Stimulated activated CD8-positive, alpha-beta memory T cell treated with anti-CD3 and anti-CD28 coated beads, Interleukin-15, amount 100 ng/mL, for 24 hours (primary cell): Measurements from ENCODE around the gene NKAIN1.
"Not testable (repeated sequence)": the region's sequence is repeated elsewhere in the genome, so short reads cannot be mapped to it uniquely, and the experiment has no call there.

Experiments used
- DNase-seq: peaks from one replicate; pipeline ENCODE4 v3.0.0-alpha.2; 2020; ENCODE audit warnings: low read depth

NKAIN1 gene

GRCh38 chr1:31195267-31195666 is 44.4 kb downstream of the NKAIN1 start:
- not testable (repeated sequence) for DNase-seq

GRCh38 chr1:31193729-31194128 is 46.0 kb downstream of the NKAIN1 start:
- DNase-seq = no peak

DNA sequence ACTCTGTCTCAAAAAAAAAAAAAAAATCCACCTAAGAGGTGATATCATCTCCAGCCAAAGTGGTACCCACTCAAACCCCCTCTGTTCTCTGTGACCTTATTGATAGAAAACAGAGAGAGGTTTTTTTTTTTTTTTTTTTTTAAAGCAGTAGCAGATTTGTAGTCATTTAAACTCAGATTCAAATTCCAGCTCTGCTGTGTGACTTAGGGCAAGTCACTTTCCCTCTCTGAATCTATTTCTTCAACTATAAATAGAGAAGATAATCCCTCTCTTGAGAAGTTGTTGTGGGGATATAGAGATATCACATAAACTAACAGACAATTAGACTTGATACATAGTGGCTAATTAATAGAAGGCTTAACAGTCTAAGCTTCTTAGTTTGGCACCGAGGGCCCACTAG is 48.4 kb downstream of the NKAIN1 start:
- DNase-seq = no peak

DNA sequence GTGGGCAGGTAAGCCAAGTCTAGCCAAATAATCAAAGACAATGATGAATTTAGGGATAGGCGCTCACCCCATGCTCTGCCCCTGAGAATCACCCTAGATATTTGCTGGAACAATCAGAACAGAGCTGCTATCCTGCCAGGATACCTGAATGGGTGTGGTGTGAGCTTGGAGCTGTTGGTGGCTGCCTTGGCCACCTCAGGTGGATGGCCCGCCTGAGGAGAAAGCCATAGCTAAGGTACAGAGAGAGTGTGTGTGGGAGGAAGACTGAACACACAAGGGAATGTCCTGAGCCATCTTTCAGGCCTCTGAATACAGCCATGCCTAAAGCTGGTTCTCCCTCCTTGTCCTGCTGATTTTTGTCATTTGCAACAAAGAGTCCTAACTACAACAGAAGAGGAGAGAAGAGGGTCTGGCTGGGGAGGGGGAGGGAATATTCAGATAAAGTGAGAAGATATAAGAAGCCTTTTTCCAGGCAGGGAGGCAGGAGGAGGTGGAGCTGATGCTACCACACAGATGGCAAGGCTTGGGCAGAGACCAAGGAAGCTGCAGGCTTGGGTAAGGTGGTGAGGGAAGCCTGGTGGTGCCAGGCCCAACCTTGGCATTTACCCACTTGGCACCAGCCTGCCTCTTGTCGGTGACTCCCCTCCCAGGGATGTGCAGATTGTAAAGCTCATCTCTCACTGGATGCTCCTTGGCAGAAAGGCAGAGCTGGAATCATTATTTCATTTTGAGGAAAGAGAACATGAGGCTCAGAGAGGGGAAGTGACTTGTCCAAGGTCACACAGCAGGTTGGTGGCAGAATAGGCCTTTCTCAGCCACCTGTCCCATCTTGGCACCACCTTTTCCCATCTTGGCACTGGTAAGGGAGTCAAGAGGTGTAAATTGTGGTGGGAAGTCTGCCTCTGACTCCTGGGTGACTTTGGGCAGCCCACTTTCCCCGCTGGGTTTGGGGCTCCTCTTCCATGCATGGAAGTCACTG is 49.7 kb downstream of the NKAIN1 start:
- no peak for DNase-seq

DNA sequence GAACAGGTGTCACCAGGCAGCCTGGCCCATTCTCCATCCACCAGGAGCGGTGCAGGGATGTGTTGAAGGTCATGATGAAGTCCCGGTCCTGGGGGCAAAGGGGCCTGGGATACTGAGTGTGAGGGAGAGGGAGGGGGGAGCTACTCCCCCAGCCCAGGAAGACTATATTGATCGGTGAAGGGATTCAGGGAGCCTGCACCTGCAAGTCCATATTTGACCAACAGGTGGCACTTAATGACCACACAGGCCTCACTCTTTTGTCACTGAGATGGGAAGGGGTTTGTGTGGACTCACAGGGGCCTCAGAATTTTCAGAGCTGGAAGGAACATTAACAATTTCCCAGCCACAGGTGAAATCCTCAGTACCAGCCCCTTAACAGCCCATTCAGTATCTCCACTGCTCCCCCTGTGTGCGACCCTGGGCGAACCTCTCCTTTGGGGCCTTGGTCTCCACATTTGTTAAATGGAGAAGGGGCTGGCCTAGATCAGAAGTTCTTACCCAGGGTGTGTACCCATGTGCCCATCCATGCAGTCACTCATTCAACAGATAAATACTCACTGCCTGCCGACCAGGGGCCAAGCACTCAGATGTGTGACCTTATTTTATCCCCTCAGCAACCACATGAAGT is 55.6 kb downstream of the NKAIN1 start:
- DNase-seq = no peak

DNA sequence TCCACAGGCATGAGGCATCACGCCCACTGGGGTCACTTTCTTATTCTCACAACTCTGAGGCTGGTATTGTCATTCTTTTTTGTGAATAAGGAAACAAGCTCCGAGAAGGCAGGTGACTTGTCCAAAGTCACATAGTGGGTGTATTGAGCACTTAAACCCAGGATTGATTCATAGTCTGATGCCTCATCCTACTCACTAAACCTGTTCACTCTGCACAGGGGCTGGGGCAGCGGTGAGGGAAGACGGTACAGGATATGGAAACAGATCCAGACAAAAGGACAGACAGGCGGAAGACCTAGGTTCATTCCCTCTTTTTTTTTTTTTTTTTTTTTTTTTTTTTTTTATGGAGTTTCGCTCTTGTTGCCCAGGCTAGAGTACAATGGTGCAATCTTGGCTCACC is 56.6 kb downstream of the NKAIN1 start:
- no peak for DNase-seq

GRCh38 chr1:31182352-31182751 is 57.3 kb downstream of the NKAIN1 start:
- peak; percentile 26 for DNase-seq

DNA sequence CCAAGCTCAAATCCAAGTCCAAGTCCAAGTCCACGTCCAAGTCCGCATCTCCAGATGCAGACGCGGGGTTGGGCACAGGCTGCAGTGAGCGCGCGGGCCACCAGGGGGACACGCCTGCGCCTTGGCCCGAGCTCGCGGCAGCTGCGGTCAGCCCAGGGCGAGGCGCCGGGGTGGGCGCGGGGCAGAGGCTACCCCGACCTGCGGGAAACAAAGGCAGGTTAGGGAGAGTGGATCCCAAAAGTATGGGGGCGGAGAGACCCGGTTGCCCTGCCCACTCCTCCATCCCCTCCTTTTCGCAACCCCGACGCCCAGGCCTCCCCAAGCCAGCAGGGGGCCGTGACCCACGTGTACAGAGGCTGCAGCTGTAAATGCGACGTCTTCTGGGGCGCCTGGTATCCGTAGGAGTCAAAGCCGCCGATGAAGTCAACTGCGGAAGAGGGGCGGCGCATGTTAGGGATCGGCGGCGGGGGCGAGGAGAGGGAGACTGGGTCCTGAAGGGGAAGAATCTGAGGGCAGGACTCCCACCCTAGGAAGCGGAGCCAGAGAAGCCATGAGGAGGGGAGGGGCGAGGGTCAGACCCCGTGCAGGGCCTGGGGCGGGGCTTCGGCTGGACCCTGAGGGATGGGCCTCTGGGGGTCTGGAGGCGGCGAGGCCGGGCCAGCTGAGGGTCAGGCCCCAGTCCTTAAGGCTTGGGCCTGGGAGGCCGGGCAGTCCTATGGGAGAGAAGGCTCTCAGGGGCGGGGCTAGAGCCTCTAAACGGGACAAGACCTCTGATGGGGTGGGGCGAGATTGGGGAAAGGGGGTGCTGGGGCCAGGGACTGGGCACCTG is 58.0 kb downstream of the NKAIN1 start:
- DNase-seq = peak; percentile 14

DNA sequence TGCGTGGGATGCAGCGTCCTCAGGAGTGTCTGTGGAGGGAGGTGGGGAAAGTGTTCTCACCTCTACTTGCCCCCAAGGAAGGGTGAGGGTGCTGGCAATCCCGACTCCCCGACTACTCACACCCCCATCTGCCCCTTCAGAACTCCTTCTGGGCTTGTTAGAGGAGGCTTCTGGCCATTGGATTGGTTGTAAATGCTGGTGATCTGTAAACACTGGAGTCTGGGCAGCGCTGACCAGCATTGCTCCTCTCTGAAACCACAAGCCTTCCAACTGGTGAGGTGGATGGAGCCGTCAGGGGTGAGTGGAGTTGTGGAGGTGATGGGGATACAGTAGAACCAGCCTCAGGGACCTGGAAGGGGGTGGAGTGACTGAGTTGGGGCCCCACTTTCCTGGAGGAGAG is 59.3 kb downstream of the NKAIN1 start:
- no peak for DNase-seq

- DNase-seq = not testable (repeated sequence)
Observed at GRCh38 chr1:31176291-31176690, 63.4 kb downstream of the NKAIN1 start.

GRCh38 chr1:31170486-31170735 is 69.3 kb downstream of the NKAIN1 start:
- no peak for DNase-seq

DNA sequence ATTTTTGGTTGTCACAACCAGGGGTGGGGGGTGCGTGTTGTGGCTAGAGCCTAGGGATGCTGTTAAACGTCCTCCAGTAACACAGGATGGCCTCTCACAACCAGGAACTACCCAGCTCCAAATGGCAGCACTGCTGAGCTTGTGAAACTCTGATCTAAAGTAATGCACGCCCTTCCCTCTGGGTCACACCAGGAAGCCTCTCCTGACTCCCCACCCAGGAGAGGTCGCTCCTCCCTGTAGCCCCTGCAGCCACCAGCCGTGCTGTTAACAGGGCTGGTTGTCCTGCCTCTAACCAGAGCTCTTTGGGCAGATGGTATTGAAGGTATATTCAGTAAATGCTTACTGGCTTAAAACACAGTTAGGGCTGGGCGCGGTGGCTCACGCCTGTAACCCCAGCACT is 73.2 kb downstream of the NKAIN1 start:
- no peak for DNase-seq

DNA sequence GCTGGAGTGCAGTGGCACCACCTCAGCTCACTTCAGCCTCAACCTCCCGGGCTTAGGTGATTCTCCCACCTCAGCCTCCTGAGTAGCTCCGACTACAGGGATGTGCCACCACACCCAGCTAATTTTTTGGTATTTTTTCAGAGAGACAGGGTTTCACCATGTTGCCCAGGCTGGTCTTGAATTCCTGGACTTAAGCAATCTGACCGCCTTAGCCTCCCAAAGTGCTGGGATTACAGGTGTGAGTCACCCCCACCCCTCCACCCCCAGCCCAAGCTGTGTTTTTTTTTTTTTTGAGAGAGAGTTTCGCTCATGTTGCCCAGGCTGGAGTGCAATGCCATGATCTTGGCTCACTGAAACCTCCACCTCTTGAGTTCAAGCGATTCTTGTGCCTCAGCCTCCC is 75.4 kb downstream of the NKAIN1 start:
- DNase-seq = no peak

DNA sequence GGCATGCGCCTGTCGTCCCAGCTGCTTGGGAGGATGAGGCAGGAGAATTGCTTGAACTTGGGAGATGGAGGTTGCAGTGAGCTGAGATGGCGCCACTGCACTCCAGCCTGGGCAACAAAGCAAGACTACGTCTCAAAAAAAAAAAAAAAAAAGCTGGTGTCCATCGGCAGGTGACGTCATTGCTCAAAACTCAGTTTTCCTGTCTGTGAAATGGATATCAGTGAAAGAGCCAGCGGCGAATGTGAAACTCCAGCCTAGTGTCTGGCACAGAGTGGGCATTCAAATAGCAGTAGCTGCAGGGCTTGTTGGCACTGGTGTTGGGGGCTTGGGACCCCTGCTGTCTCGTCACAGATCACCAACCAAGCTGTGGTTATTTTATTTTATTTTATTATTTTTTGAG is 75.8 kb downstream of the NKAIN1 start:
- DNase-seq = no peak

GRCh38 chr1:31161571-31161970 is 78.1 kb downstream of the NKAIN1 start:
- no peak for DNase-seq

DNA sequence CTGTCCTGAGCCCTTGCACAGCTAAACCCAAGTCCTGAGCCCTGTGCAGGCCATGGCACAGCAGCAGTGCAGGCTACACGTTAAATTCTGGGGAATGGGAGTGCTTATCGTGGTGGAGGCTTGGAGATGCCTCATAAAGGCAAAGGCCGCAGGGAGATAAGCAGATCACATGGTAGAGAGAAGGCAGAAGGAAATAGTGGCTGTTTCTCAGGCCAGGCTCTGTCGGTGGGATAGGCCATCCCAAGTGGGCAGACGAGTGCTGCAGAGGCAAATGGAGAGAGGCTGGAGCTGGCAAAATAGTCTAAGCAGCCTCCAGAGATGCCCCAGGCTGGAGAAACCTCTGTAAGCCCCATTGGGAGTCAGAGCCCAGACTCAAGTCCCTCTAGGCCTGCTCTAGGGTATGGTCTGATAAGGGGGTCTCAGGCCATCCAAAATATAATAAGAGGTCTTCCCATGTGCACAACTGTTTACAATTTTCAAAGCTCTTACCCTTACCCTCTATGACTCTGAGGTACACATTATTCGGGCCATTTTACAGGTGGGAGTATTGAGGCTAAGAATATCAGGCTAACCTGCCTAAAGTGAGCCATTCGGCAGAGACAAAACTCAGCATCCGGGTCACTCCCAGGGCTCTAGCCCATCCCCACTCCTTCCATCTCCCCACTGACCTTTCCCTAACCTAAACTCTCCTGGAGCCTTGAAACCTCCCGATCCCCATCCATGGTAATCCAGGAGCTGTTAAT is 79.6 kb downstream of the NKAIN1 start:
- DNase-seq = no peak

GRCh38 chr1:31159323-31159722 is 80.4 kb downstream of the NKAIN1 start:
- DNase-seq = no peak

GRCh38 chr1:31155216-31155806 is 84.4 kb downstream of the NKAIN1 start:
- DNase-seq = peak; percentile 41

DNA sequence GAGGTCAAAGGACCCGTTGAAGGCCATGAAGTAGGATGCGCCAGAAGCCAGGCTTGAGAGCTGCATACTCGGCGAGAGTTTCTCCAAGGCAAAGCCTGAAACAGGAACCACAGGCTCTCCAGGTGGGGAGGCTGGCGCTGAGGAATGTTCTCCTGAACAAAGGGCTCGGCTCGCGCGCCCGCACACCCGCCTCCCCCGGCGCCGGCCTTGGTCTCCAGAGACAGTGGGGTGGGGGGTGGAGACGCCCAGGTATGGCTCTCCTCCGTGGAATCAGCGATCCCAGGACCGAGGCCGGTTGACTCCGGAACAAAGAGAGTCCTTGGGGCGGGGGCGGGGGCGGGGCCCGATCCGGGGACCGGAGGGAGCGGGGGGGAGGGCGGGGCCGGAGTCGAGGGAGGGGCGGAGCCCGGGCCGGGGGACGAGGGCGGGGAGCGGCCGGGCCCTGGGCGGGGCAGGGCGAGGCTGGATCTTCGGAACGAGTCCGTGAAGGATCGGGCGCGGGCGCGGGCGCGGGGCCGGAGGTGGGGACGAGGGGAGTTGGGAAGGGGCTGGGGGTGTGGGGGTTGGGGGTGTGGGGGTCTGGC is 85.0 kb downstream of the NKAIN1 start:
- peak; percentile 49 for DNase-seq

DNA sequence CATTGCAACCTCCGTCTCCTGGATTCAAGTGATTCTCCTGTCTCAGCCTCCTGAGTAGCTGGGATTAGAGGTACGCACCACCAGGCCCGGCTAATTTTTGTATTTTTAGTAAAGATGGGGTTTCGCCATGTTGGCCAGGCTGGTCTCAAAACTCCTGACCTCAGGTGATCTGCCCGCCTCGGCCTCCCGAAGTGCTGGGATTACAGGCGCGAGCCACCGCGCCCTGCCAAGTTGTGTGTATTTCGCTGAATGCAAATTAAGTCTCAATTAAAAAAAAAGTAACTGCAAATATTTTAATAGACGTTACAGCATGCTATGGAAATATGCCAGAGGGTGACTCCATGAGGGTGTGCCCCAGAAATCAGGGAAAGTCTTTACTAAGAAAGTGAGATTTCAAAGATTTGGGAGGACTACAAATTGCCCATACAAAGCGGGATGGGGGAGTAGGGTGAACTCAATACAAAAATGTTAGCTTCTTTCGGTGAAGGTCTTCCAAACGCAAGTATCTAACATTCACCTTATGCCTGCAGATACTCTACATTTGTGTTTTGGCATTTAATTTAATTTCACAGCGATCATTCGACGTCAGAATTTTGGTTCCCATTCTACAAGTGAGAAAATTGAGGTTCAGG is 85.6 kb downstream of the NKAIN1 start:
- no peak for DNase-seq

GRCh38 chr1:31153423-31153822 is 86.3 kb downstream of the NKAIN1 start:
- no peak for DNase-seq
